ENCODE measurements around the gene DRAXIN. TPM values are rescaled to one million over a fixed set of nuclear protein-coding genes. Genes with fewer than 3 reads are reported as not detected.

Gene DRAXIN
- polyA plus RNA-seq, 1 of the 3 experiments (the other 2 are of a cell fraction), result 0.97 TPM

- no peaks in the 10 kb centered on the region for H3K9me3 ChIP-seq
- TF ChIP-seq CTCF (IDR thresholded peaks at IDR 0.05) (no peak), RXRA (IDR thresholded peaks at IDR 0.05; ENCODE audit: borderline replicate concordance, low read depth) (no peak), ZBTB33 (IDR thresholded peaks at IDR 0.05; ENCODE audit: borderline replicate concordance, low read depth) (no peak), MAX (IDR thresholded peaks at IDR 0.05; ENCODE audit: low read depth) (no peak), RCOR1 (IDR thresholded peaks at IDR 0.05; ENCODE audit: low read length) (no peak), FOXM1 (IDR thresholded peaks at IDR 0.05; ENCODE audit: low read depth) (no peak), CHD2 (IDR thresholded peaks at IDR 0.05; ENCODE audit: low read length, partially characterized antibody) (no peak), REST (IDR thresholded peaks at IDR 0.05; ENCODE audit: low read depth, low read length) (no peak), MEF2A (IDR thresholded peaks at IDR 0.05; ENCODE audit: borderline replicate concordance, low read depth) (no peak), EZH2phosphoT487 (IDR thresholded peaks at IDR 0.05; ENCODE audit: borderline replicate concordance, low read depth) (no peak), PBX3 (IDR thresholded peaks at IDR 0.05) (no peak), TCF12 (IDR thresholded peaks at IDR 0.05) (no peak)
- peaks cover 6% of the 10 kb centered on the region; the same call in 1 of the 2 replicates for H3K79me2 ChIP-seq (ENCODE audit: insufficient read depth)
- peaks cover 0 to 8% of the 10 kb centered on the region in 2 experiments; a peak in 1 of 4 replicates for H3K4me1 ChIP-seq (ENCODE audit: control insufficient read depth in 1 of 2, insufficient read depth in 2 of 2, low read depth in 1 of 2, low read length in 1 of 2)
- H3K9me2 ChIP-seq, result no peaks in the 10 kb centered on the region
- H3K36me3 ChIP-seq (replicated peaks in 1 of 2; ENCODE audit: control insufficient read depth in 1 of 2, insufficient read depth in 2 of 2, low read length in 1 of 2), result peaks cover 3 to 10% of the 10 kb centered on the region in 2 experiments
- H4K20me1 ChIP-seq (ENCODE audit: insufficient read depth), result no peaks in the 10 kb centered on the region
- H3F3A ChIP-seq (replicated peaks; ENCODE audit: insufficient read depth), result no peaks in the 10 kb centered on the region
- H3K4me2 ChIP-seq, result no peak overlapping the region
- H2AFZ ChIP-seq (ENCODE audit: low read depth), result no peak overlapping the region
- no peak overlapping the region for H3K27ac ChIP-seq (ENCODE audit: low read depth in 2 of 2, low read length in 1 of 2)
- WGBS (ENCODE audit: low lambda C conversion rate), result 94% methylated on average over 4 of the region's 4 CpGs
- DNase-seq, result no peak
- H3K27me3 ChIP-seq (ENCODE audit: insufficient read depth), result no peaks in the 10 kb centered on the region
- H3K9ac ChIP-seq, result no peak overlapping the region
- CTCF ChIA-PET, result interaction anchor here (0.7 to 8.5 kb wide), 6 partner anchors 9 to 622 kb away, joined by 3 to 120 read pairs (median 4); no protein-coding TSS in a partner anchor
- no peak overlapping the region for H3K4me3 ChIP-seq (ENCODE audit: low read depth in 2 of 2, low read length in 1 of 2)
- POLR2A ChIA-PET, result no interaction called here
Observed at GRCh38 chr1:11659748-11660147, 31.8 kb upstream of the DRAXIN start.

Data from SK-N-SH (cell line).